ENCODE results near the gene GTF3C2.

DNA sequence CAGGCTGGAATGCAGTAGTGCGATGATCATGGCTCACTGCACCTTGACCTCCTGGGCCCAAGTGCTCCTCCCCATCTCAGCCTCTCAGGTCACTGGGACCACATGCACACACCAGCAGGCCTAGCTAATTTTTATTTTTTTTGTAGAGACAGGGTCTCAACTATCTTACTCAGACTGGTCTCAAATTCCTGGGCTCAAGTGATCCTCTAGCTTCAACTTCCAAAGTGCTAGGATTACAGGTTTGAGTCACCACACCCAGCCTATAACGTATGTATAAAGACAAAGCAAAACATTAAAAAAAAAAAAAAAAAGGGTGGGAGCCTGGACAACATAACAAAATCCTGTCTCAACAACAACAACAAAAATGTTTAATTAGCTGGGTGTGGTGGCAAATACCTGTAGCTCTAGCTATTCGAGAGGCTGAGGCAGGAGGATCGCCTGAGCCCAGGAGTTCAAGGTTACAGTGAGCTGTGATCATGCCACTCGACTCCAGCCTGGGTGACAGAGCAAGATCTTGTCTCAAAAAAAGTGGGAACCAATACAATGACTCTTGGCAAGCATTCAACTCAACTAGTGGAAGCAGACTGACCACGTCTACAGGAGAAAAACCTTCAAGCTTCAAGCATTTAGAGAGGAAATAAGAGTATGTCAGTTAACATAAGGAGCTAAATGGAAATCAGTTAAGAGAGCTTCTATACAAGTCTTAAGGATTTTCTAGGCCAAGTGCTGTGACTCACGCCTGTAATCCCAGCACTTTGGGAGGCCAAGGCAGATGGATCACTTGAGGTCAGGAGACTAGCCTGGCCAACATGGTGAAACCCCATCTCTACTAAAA lies 2.6 kb downstream of the GTF3C2 start:
- no peak for TF ChIP-seq EP300 (IDR thresholded peaks at IDR 0.05)
- TF ChIP-seq GATA3 (IDR thresholded peaks at IDR 0.05; ENCODE audit: borderline replicate concordance), result no peak
- TF ChIP-seq CEBPB (IDR thresholded peaks at IDR 0.05), result no peak
- TF ChIP-seq MYC (IDR thresholded peaks at IDR 0.05; ENCODE audit: borderline replicate concordance, low read length), result no peak
- TF ChIP-seq CBX2 (IDR thresholded peaks at IDR 0.05; ENCODE audit: borderline replicate concordance, low read depth), result no peak
- TF ChIP-seq, protein P1, sequence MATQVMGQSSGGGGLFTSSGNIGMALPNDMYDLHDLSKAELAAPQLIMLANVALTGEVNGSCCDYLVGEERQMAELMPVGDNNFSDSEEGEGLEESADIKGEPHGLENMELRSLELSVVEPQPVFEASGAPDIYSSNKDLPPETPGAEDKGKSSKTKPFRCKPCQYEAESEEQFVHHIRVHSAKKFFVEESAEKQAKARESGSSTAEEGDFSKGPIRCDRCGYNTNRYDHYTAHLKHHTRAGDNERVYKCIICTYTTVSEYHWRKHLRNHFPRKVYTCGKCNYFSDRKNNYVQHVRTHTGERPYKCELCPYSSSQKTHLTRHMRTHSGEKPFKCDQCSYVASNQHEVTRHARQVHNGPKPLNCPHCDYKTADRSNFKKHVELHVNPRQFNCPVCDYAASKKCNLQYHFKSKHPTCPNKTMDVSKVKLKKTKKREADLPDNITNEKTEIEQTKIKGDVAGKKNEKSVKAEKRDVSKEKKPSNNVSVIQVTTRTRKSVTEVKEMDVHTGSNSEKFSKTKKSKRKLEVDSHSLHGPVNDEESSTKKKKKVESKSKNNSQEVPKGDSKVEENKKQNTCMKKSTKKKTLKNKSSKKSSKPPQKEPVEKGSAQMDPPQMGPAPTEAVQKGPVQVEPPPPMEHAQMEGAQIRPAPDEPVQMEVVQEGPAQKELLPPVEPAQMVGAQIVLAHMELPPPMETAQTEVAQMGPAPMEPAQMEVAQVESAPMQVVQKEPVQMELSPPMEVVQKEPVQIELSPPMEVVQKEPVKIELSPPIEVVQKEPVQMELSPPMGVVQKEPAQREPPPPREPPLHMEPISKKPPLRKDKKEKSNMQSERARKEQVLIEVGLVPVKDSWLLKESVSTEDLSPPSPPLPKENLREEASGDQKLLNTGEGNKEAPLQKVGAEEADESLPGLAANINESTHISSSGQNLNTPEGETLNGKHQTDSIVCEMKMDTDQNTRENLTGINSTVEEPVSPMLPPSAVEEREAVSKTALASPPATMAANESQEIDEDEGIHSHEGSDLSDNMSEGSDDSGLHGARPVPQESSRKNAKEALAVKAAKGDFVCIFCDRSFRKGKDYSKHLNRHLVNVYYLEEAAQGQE (IDR thresholded peaks at IDR 0.05), result no peak

Measured in A549 (cell line).